Pancreas (tissue), 10 donors: ENCODE results near the gene TDP1. TPM values are rescaled to one million over a fixed set of nuclear protein-coding genes. Genes with fewer than 3 reads are reported as not detected.

Experiments
- ATAC-seq, 4 donors: fragments of 200-7000 bp; cut with Tn5 transposase; one replicate each; pipeline versions ENCODE4 v1.8.0 to v1.9.1; 2020; ENCODE audit warnings: mild to moderate bottlenecking in 4 of 4, moderate library complexity in 4 of 4
- DNase-seq, 6 donors: peaks; one replicate each; pipeline ENCODE4 v3.0.0-alpha.2; 2020
- FAIRE-seq: peaks from 2 replicates; lab custom pipeline; 2012; peaks lifted over from hg19 to GRCh38; lab: Jason Lieb, UNC
- H3K27ac ChIP-seq, 4 donors: fragments of 200-600 bp; sonication (generic); 1 replicate in 3 of 4; 2 replicates in 1 of 4; pipeline versions ENCODE4 v1.5.0 to v1.8.0; 2020
- H3K27me3 ChIP-seq, 4 donors: fragments of 200-600 bp; one replicate each; pipeline ENCODE4 v1.8.0; 2021
- H3K36me3 ChIP-seq, 3 donors: fragments of 200-600 bp; sonication (generic) in 1 of 3; one replicate each; pipeline versions ENCODE4 v1.5.0 to v1.8.0; 2020 to 2021
- H3K4me1 ChIP-seq, 3 donors: fragments of 200-600 bp; one replicate each; pipeline ENCODE4 v1.8.0; 2021
- H3K4me3 ChIP-seq, 4 donors: fragments of 200-600 bp; sonication (generic) in 2 of 4; one replicate each; pipeline versions ENCODE4 v1.5.0 to v1.8.0; 2020 to 2021
- H3K9me3 ChIP-seq, 4 donors: fragments of 200-600 bp; one replicate each; pipeline ENCODE4 v1.8.0; 2021
- WGBS, 2 donors: extraction: QIAGEN DNeasy Blood & Tissue Kit; methylation state at CpG; one replicate each; pipeline ENCODE4 v1.1.7; 2013; 5-methylcytosine and 5-hydroxymethylcytosine counted together
- intact Hi-C, 3 donors: fragments of 100-400 bp; cut with DNase I; formaldehyde crosslinking; loops; one replicate each; pipeline versions ENCODE4 v1.11.1 to v1.14.2; 2022
- polyA plus RNA-seq, 2 donors: library from polyadenylated mRNA; stranded (reverse); fragments of 200-250 nt; gene quantifications; one replicate each; pipeline ENCODE4 v1.2.3, GENCODE V29; 2013
- total RNA-seq, 6 donors: library from RNA; stranded (reverse); fragmentation: NEBNext Ultra II Directional in 4 of 6; extraction: Animal tissue kit (Norgen Biotek cat#: 25700) in 4 of 6; gene quantifications; one replicate each; pipeline versions ENCODE4 v1.2.1 to v1.2.4, GENCODE V29; 2021 to 2023
- TF ChIP-seq, protein P1 (sequence below), 4 donors: fragments of 200-600 bp; sonication (generic) in 3 of 4; IDR thresholded peaks; one replicate each; pipeline versions ENCODE4 v1.5.0 to v1.8.0; 2021; ENCODE audit warnings: antibody characterized with exemption in 4 of 4
- donor health status: healthy with polysubstance abuse.
- donor health status: DM: no; HTN: no; CAD: no; lungs with moderate emphysema.
- donor health status: DM: no; HTN: no; CAD: no.
- donor health status: control.
- donor health status: control.
- donor health status: Bipolar disorder and iron deficiency.
- donor health status: DM: yes; HTN: yes; CAD: no.
- donor health status: DM: no; HTN: no; CAD: no.
- donor health status: DM: no; HTN: no; CAD: no.
- donor health status: DM: yes; HTN: yes; CAD: no.

The TDP1 gene
- total and polyA plus RNA-seq, 8 donors, result 2.2 to 9.5 (median 5.8) TPM

DNA sequence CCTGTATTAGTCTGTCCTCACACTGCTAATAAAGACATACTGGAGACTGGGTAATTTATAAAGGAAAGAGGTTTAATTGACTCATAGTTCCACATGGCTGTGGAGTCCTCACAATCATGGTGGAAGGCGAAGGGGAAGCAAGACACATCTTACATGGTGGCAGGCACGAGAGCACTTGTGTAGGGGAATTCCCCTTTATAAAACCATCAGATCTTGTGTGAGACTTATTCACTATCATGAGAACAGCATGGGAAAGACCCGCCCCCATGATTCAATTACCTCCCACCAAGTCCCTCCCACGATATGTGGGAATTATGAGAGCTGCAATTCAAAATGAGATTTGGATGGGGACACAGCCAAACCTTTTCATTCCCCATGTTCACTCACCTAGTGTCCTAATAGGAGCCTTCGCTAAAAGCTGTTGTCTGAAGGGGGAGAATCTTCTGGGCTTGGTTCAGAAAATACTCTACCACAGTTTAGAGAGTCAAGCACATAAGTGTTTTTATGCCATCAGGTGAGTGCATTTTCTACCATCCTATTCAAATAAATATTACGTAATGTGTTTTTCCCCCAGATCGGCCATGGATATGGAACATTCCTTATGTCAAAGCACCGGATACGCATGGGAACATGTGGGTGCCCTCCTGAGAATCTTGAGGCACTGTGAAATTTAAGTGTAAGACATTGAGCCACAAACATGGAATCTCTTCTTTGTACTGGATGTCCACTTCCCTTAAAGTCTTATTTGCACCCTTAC lies 86.9 kb downstream of the TDP1 start:
- no peak for FAIRE-seq
- TF ChIP-seq, protein P1, sequence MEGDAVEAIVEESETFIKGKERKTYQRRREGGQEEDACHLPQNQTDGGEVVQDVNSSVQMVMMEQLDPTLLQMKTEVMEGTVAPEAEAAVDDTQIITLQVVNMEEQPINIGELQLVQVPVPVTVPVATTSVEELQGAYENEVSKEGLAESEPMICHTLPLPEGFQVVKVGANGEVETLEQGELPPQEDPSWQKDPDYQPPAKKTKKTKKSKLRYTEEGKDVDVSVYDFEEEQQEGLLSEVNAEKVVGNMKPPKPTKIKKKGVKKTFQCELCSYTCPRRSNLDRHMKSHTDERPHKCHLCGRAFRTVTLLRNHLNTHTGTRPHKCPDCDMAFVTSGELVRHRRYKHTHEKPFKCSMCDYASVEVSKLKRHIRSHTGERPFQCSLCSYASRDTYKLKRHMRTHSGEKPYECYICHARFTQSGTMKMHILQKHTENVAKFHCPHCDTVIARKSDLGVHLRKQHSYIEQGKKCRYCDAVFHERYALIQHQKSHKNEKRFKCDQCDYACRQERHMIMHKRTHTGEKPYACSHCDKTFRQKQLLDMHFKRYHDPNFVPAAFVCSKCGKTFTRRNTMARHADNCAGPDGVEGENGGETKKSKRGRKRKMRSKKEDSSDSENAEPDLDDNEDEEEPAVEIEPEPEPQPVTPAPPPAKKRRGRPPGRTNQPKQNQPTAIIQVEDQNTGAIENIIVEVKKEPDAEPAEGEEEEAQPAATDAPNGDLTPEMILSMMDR (IDR thresholded peaks at IDR 0.05), result no peak

DNA sequence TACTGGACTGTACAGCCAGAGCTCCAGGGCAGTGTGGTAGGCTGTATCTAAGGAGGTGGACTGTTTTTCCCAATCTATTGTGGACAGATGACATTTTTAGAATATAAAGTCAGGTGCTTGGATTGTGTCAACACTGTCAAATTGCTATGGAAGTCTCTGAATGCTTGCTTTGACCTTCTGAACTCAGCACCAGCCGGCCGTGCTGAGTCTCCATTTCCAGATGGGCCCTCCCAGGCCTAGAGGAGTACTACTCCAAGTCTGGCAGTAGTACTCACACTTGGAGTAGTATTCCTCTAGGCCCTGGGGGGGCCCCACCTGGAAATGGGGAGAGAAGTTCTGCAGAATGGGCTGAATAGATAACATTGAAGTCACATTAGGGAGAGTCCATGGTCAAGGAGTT lies 89.9 kb downstream of the TDP1 start:
- intact Hi-C loops, result no loop called here

More for the DNA sequence above, 86.9 kb downstream of the TDP1 start:
- ATAC-seq, result no peak
- H3K27me3 ChIP-seq, result no peaks in the 10 kb centered on the region
- H3K36me3 ChIP-seq, result no peaks in the 10 kb centered on the region
- intact Hi-C loops, result no loop called here
- H3K4me3 ChIP-seq, result no peak overlapping the region
- H3K4me1 ChIP-seq, result no peaks in the 10 kb centered on the region
- no peak overlapping the region for H3K27ac ChIP-seq
- WGBS, 2 donors, result 92 to 94% methylated on average over 9 of the region's 9 CpGs
- no peaks in the 10 kb centered on the region for H3K9me3 ChIP-seq
- DNase-seq, result no peak

DNA sequence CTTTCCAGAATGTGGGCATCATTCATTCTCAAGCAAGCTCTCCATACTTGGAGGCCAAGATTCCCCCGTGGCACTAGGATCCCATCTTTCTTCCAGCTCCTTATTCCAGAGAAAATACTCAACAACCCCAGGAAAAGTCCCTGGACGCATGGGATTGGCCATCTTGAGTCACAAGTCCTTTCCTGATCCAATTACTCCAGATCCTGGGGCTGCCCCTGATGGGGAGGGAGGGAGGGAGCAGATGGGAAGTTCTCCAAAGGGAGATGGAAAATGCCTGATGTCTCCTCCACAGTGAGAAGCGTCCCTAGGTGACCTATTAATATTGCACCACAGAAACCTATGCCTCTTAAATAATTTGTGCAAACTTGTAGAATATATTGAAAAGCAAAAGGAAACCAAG lies 93.7 kb downstream of the TDP1 start:
- 61 to 70% methylated on average over 3 of the region's 3 CpGs for WGBS, 2 donors
- no peaks in the 10 kb centered on the region for H3K9me3 ChIP-seq
- FAIRE-seq, result no peak
- no peaks in the 10 kb centered on the region for H3K4me1 ChIP-seq
- intact Hi-C loops, result no loop called here
- no peaks in the 10 kb centered on the region for H3K36me3 ChIP-seq
- DNase-seq, result no peak
- H3K27me3 ChIP-seq, result no peaks in the 10 kb centered on the region
- TF ChIP-seq, protein P1 (IDR thresholded peaks at IDR 0.05), result no peak
- H3K27ac ChIP-seq, result no peak overlapping the region
- no peak overlapping the region for H3K4me3 ChIP-seq
- no peak for ATAC-seq

More for the DNA sequence above, 89.9 kb downstream of the TDP1 start:
- Histone ChIP-seq H3K27ac (no peak overlapping the region), H3K4me1 (no peaks in the 10 kb centered on the region), H3K27me3 (no peaks in the 10 kb centered on the region), H3K4me3 (no peak overlapping the region), H3K36me3 (no peaks in the 10 kb centered on the region), H3K9me3 (no peaks in the 10 kb centered on the region)
- FAIRE-seq, result no peak
- TF ChIP-seq, protein P1 (IDR thresholded peaks at IDR 0.05), result no peak
- WGBS, 2 donors, result 57 to 62% methylated on average over 2 of the region's 2 CpGs
- ATAC-seq, result no peak
- no peak for DNase-seq

- WGBS, 2 donors, result 89 to 96% methylated on average over 4 of the region's 4 CpGs
- no peak overlapping the region for H3K4me3 ChIP-seq
- FAIRE-seq, result no peak
- no peaks in the 10 kb centered on the region for H3K36me3 ChIP-seq
- H3K9me3 ChIP-seq, result no peaks in the 10 kb centered on the region
- H3K4me1 ChIP-seq, result no peaks in the 10 kb centered on the region
- ATAC-seq, result no peak
- intact Hi-C loops, result no loop called here
- H3K27ac ChIP-seq, result no peak overlapping the region
- TF ChIP-seq, protein P1 (IDR thresholded peaks at IDR 0.05), result no peak
- no peaks in the 10 kb centered on the region for H3K27me3 ChIP-seq
- DNase-seq, result no peak
These were observed 94.5 kb downstream of the TDP1 start for GRCh38 chr14:90050271-90050670.

DNA sequence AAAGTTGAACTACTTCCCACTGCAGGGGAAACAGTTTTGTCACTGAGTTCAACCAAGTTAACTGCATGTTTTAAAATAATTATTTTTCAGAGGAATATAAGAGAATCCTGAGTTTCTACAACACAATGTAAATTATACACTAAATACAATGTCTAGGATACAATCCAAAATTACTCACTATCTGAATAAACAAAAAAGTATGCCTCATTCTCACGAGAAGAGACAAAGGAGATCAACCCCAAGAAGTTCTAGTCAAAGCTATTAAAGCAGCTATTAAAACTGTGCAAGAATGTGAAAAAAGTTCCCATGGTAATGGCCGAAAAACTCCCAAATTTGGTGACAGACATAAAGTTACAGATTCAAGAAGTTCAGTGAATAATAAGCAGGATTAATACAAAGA lies 97.3 kb downstream of the TDP1 start:
- TF ChIP-seq, protein P1 (IDR thresholded peaks at IDR 0.05), result no peak
- H3K27me3 ChIP-seq, result peaks cover 0 to 7% (median 0%) of the 10 kb centered on the region in 4 donors
- no peak overlapping the region for H3K4me3 ChIP-seq
- DNase-seq, result no peak
- H3K4me1 ChIP-seq, result no peaks in the 10 kb centered on the region
- FAIRE-seq, result no peak
- no peak for ATAC-seq
- WGBS, 2 donors, result 55 to 56% methylated on average over 2 of the region's 2 CpGs
- no peaks in the 10 kb centered on the region for H3K9me3 ChIP-seq
- H3K27ac ChIP-seq, result no peak overlapping the region
- intact Hi-C loops, result no loop called here
- H3K36me3 ChIP-seq, result no peaks in the 10 kb centered on the region
